HEK293 (cell line): Measurements from ENCODE around the gene ORC1.
A peak's percentile ranks its signal among the peaks of the same experiment; 100 is the strongest.

Experiments used
- KLF1 ChIP-seq: fragments of 450-650 bp; formaldehyde crosslinking; IDR thresholded peaks from 2 replicates; pipeline ENCODE4 v1.5.1; 2016; ENCODE audit warnings: missing biosample characterization, missing genetic modification characterization
- PRDM1 ChIP-seq: fragments of 450-650 bp; formaldehyde crosslinking; IDR thresholded peaks from 2 replicates; pipeline ENCODE4; 2016; ENCODE audit warnings: missing biosample characterization, missing genetic modification characterization
- WT1 ChIP-seq: fragments of 450-650 bp; formaldehyde crosslinking; IDR thresholded peaks from 2 replicates; pipeline ENCODE4 v1.5.1; 2016; ENCODE audit warnings: missing biosample characterization, missing genetic modification characterization
- ZBTB17 ChIP-seq: fragments of 450-650 bp; formaldehyde crosslinking; IDR thresholded peaks from 2 replicates; pipeline ENCODE4 v1.5.1; 2016; ENCODE audit warnings: missing biosample characterization, missing genetic modification characterization
- ZBTB8A ChIP-seq: fragments of 450-650 bp; formaldehyde crosslinking; IDR thresholded peaks from 2 replicates; pipeline ENCODE4 v1.5.1; 2016; ENCODE audit warnings: missing biosample characterization, missing genetic modification characterization
- ZFP69B ChIP-seq: fragments of 450-650 bp; formaldehyde crosslinking; IDR thresholded peaks from 2 replicates; pipeline ENCODE4 v1.5.1; 2016; ENCODE audit warnings: missing biosample characterization, missing genetic modification characterization
- ZNF140 ChIP-seq: fragments of 450-650 bp; formaldehyde crosslinking; IDR thresholded peaks from 2 replicates; pipeline ENCODE4 v1.5.1; 2016; ENCODE audit warnings: missing biosample characterization, missing genetic modification characterization
- ZNF175 ChIP-seq: fragments of 450-650 bp; formaldehyde crosslinking; IDR thresholded peaks from 2 replicates; pipeline ENCODE4 v1.5.1; 2016; ENCODE audit warnings: missing biosample characterization, missing genetic modification characterization
- ZNF341 ChIP-seq: fragments of 450-650 bp; formaldehyde crosslinking; IDR thresholded peaks from 2 replicates; pipeline ENCODE4; 2016; ENCODE audit warnings: low read depth, missing biosample characterization, missing genetic modification characterization
- ZNF404 ChIP-seq: fragments of 450-650 bp; formaldehyde crosslinking; IDR thresholded peaks from 2 replicates; pipeline ENCODE4 v1.5.1; 2017; ENCODE audit warnings: missing biosample characterization, missing genetic modification characterization
- ZNF629 ChIP-seq: fragments of 450-650 bp; formaldehyde crosslinking; IDR thresholded peaks from 2 replicates; pipeline ENCODE4 v1.5.1; 2017; ENCODE audit warnings: missing biosample characterization, missing genetic modification characterization
- ZNF664 ChIP-seq: fragments of 450-650 bp; formaldehyde crosslinking; IDR thresholded peaks from 2 replicates; pipeline ENCODE4 v1.5.1; 2016; ENCODE audit warnings: missing biosample characterization, missing genetic modification characterization
- ZNF843 ChIP-seq: fragments of 450-650 bp; formaldehyde crosslinking; IDR thresholded peaks from 2 replicates; pipeline ENCODE4 v1.5.1; 2016; ENCODE audit warnings: missing biosample characterization, missing genetic modification characterization
- ZSCAN23 ChIP-seq: fragments of 450-650 bp; formaldehyde crosslinking; IDR thresholded peaks from 2 replicates; pipeline ENCODE4 v1.5.1; 2016; ENCODE audit warnings: missing biosample characterization, missing genetic modification characterization
- TF ChIP-seq, protein P1 (sequence below): fragments of 450-650 bp; formaldehyde crosslinking; IDR thresholded peaks from 2 replicates; pipeline ENCODE4 v1.5.1; 2016; ENCODE audit warnings: missing biosample characterization, missing genetic modification characterization
- TF ChIP-seq, protein P2 (sequence below): fragments of 450-650 bp; formaldehyde crosslinking; IDR thresholded peaks from 2 replicates; pipeline ENCODE4 v1.5.1; 2017; ENCODE audit warnings: missing biosample characterization, mild to moderate bottlenecking, missing genetic modification characterization, moderate library complexity
- TF ChIP-seq, protein P3 (sequence below): fragments of 450-650 bp; formaldehyde crosslinking; conservative IDR thresholded peaks from 2 replicates; pipeline ENCODE4 v1.5.1; 2016; ENCODE audit warnings: low read depth, missing biosample characterization, missing genetic modification characterization
- TF ChIP-seq, protein P4 (sequence below): fragments of 450-650 bp; formaldehyde crosslinking; IDR thresholded peaks from 2 replicates; pipeline ENCODE4 v1.5.1; 2016; ENCODE audit warnings: missing biosample characterization, missing genetic modification characterization
- TF ChIP-seq, protein P5 (sequence below): fragments of 450-650 bp; formaldehyde crosslinking; IDR thresholded peaks from 2 replicates; pipeline ENCODE4; 2016; ENCODE audit warnings: missing biosample characterization, missing genetic modification characterization
- TF ChIP-seq, protein P6 (sequence below): fragments of 450-650 bp; formaldehyde crosslinking; conservative IDR thresholded peaks from 2 replicates; pipeline ENCODE4 v1.5.1; 2016; ENCODE audit warnings: low read depth, missing biosample characterization, missing genetic modification characterization

Gene ORC1

DNA sequence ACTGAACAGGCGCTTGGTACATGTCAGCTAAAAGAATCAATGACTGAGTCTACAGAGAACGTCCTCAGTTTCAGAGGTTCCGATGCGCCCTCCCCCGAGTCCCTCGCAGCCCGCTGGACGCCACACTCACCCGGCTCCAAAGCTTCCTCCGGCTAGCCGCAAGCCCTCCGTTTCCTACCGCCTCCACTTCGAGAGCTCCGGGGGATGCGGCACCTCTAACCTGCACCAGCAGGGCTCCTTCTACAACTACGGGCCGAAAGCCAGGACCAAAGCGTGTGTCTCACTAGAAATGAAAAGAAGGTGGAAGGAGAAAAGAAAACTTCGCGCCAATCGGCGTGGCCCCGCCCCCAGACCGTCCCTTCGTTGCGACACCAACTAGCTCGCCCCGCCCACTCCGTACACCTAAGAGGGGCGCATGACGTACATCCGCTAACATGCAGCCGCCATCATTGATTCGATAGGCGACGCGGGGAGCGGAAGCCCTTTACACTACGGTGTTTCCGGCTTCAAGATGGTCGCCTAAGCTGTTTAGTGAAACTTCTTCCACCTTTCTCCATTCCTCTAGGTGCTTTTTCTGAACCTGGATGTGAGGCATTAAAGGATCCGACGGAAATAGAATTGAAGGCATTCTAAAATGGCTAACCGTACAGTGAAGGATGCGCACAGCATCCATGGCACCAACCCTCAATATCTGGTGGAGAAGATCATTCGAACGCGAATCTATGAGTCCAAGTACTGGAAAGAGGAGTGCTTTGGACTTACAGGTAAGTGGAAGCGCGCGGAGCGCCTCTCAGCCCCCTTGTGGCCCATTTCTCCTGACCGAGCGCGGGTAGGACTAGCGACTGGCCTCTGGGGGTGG lies at the start of gene ORC1, which contains the start of gene PRPF38A (continued):
- TF ChIP-seq, protein P1, sequence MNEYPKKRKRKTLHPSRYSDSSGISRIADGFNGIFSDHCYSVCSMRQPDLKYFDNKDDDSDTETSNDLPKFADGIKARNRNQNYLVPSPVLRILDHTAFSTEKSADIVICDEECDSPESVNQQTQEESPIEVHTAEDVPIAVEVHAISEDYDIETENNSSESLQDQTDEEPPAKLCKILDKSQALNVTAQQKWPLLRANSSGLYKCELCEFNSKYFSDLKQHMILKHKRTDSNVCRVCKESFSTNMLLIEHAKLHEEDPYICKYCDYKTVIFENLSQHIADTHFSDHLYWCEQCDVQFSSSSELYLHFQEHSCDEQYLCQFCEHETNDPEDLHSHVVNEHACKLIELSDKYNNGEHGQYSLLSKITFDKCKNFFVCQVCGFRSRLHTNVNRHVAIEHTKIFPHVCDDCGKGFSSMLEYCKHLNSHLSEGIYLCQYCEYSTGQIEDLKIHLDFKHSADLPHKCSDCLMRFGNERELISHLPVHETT: 0 out of 2 replicates have a peak, but pooled peaks have one; percentile 11
- TF ChIP-seq ZBTB8A (tag by site-specific recombination) (peak; percentile 22), ZFP69B (tag by site-specific recombination) (0 out of 2 replicates have a peak, but pooled peaks have one; percentile 16), ZSCAN23 (peak; percentile 63; the same call in 1 of the 2 replicates), ZBTB17 (tag by site-specific recombination) (peak; percentile 88), WT1 (tag by site-specific recombination) (0 out of 2 replicates have a peak, but pooled peaks have one; percentile 32), KLF1 (tag by site-specific recombination) (no peak), ZNF843 (tag by site-specific recombination) (0 out of 2 replicates have a peak, but pooled peaks have one; percentile 8), ZNF175 (tag by site-specific recombination) (no peak), PRDM1 (peak; percentile 82; the same call in 1 of the 2 replicates), ZNF629 (tag by site-specific recombination) (peak; percentile 100), ZNF404 (no peak), ZNF341 (peak; percentile 68), ZNF140 (tag by site-specific recombination) (no peak), ZNF664 (no peak)
- TF ChIP-seq, protein P2, sequence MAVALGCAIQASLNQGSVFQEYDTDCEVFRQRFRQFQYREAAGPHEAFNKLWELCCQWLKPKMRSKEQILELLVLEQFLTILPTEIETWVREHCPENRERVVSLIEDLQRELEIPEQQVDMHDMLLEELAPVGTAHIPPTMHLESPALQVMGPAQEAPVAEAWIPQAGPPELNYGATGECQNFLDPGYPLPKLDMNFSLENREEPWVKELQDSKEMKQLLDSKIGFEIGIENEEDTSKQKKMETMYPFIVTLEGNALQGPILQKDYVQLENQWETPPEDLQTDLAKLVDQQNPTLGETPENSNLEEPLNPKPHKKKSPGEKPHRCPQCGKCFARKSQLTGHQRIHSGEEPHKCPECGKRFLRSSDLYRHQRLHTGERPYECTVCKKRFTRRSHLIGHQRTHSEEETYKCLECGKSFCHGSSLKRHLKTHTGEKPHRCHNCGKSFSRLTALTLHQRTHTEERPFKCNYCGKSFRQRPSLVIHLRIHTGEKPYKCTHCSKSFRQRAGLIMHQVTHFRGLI (tag by site-specific recombination): no peak
- TF ChIP-seq, protein P3, sequence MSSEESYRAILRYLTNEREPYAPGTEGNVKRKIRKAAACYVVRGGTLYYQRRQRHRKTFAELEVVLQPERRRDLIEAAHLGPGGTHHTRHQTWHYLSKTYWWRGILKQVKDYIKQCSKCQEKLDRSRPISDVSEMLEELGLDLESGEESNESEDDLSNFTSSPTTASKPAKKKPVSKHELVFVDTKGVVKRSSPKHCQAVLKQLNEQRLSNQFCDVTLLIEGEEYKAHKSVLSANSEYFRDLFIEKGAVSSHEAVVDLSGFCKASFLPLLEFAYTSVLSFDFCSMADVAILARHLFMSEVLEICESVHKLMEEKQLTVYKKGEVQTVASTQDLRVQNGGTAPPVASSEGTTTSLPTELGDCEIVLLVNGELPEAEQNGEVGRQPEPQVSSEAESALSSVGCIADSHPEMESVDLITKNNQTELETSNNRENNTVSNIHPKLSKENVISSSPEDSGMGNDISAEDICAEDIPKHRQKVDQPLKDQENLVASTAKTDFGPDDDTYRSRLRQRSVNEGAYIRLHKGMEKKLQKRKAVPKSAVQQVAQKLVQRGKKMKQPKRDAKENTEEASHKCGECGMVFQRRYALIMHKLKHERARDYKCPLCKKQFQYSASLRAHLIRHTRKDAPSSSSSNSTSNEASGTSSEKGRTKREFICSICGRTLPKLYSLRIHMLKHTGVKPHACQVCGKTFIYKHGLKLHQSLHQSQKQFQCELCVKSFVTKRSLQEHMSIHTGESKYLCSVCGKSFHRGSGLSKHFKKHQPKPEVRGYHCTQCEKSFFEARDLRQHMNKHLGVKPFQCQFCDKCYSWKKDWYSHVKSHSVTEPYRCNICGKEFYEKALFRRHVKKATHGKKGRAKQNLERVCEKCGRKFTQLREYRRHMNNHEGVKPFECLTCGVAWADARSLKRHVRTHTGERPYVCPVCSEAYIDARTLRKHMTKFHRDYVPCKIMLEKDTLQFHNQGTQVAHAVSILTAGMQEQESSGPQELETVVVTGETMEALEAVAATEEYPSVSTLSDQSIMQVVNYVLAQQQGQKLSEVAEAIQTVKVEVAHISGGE (tag by site-specific recombination): peak; percentile 92
- TF ChIP-seq, protein P4, sequence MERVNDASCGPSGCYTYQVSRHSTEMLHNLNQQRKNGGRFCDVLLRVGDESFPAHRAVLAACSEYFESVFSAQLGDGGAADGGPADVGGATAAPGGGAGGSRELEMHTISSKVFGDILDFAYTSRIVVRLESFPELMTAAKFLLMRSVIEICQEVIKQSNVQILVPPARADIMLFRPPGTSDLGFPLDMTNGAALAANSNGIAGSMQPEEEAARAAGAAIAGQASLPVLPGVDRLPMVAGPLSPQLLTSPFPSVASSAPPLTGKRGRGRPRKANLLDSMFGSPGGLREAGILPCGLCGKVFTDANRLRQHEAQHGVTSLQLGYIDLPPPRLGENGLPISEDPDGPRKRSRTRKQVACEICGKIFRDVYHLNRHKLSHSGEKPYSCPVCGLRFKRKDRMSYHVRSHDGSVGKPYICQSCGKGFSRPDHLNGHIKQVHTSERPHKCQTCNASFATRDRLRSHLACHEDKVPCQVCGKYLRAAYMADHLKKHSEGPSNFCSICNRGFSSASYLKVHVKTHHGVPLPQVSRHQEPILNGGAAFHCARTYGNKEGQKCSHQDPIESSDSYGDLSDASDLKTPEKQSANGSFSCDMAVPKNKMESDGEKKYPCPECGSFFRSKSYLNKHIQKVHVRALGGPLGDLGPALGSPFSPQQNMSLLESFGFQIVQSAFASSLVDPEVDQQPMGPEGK (tag by site-specific recombination): 0 out of 2 replicates have a peak, but pooled peaks have one; percentile 21
- TF ChIP-seq, protein P5, sequence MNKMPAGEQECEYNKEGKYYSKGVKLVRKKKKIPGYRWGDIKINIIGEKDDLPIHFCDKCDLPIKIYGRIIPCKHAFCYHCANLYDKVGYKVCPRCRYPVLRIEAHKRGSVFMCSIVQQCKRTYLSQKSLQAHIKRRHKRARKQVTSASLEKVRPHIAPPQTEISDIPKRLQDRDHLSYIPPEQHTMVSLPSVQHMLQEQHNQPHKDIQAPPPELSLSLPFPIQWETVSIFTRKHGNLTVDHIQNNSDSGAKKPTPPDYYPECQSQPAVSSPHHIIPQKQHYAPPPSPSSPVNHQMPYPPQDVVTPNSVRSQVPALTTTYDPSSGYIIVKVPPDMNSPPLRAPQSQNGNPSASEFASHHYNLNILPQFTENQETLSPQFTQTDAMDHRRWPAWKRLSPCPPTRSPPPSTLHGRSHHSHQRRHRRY (tag by site-specific recombination): no peak
- TF ChIP-seq, protein P6, sequence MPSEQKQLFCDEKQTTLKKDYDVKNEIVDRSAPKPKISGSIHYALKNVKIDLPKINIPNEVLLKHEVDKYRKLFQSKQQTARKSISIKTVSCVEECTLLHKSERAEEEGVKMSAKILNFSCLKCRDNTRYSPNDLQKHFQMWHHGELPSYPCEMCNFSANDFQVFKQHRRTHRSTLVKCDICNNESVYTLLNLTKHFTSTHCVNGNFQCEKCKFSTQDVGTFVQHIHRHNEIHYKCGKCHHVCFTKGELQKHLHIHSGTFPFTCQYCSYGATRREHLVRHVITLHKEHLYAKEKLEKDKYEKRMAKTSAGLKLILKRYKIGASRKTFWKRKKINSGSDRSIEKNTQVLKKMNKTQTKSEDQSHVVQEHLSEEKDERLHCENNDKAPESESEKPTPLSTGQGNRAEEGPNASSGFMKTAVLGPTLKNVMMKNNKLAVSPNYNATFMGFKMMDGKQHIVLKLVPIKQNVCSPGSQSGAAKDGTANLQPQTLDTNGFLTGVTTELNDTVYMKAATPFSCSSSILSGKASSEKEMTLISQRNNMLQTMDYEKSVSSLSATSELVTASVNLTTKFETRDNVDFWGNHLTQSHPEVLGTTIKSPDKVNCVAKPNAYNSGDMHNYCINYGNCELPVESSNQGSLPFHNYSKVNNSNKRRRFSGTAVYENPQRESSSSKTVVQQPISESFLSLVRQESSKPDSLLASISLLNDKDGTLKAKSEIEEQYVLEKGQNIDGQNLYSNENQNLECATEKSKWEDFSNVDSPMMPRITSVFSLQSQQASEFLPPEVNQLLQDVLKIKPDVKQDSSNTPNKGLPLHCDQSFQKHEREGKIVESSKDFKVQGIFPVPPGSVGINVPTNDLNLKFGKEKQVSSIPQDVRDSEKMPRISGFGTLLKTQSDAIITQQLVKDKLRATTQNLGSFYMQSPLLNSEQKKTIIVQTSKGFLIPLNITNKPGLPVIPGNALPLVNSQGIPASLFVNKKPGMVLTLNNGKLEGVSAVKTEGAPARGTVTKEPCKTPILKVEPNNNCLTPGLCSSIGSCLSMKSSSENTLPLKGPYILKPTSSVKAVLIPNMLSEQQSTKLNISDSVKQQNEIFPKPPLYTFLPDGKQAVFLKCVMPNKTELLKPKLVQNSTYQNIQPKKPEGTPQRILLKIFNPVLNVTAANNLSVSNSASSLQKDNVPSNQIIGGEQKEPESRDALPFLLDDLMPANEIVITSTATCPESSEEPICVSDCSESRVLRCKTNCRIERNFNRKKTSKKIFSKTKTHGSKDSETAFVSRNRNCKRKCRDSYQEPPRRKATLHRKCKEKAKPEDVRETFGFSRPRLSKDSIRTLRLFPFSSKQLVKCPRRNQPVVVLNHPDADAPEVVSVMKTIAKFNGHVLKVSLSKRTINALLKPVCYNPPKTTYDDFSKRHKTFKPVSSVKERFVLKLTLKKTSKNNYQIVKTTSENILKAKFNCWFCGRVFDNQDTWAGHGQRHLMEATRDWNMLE (tag by site-specific recombination): peak; percentile 61
